WTC11 (cell line): ENCODE measurements around the gene NEUROG1. TPM values are rescaled to one million over a fixed set of nuclear protein-coding genes. Genes with fewer than 3 reads are reported as not detected.

ENCODE experiments used
- ATAC-seq: fragments of 200-7000 bp; cut with Tn5 transposase; 2 replicates; pipeline ENCODE4 v1.10.0; 2021; ENCODE audit warnings: mild to moderate bottlenecking, moderate library complexity
- CTCF ChIA-PET: fragments of 300-600 bp; sonication (Branson Sonifier 250); formaldehyde crosslinking; loops from one replicate; lab custom pipeline; 2021; ENCODE audit warnings: antibody characterized with exemption; lab: Charles Lee
- POLR2A ChIA-PET: fragments of 350-600 bp; sonication (Branson Sonifier 250); formaldehyde crosslinking; loops from one replicate; lab custom pipeline; 2021; ENCODE audit warnings: antibody characterized with exemption; lab: Charles Lee
- DNase-seq: peaks from one replicate; pipeline ENCODE4 v3.0.0; 2021; ENCODE audit warnings: low spot score
- H3K27ac Mint-ChIP-seq: 2 replicates; pipeline ENCODE4 v1.8.0; 2021; ENCODE audit warnings: mixed read lengths
- H3K27me3 Mint-ChIP-seq: 2 replicates; pipeline ENCODE4 v1.8.0; 2021; ENCODE audit warnings: low read depth, mild to moderate bottlenecking, moderate library complexity, mixed read lengths
- H3K36me3 Mint-ChIP-seq: 2 replicates; pipeline ENCODE4 v1.8.0; 2021; ENCODE audit warnings: mixed read lengths
- H3K4me1 Mint-ChIP-seq: 2 replicates; pipeline ENCODE4 v1.8.0; 2022; ENCODE audit warnings: mixed read lengths
- H3K4me3 Mint-ChIP-seq: 2 replicates; pipeline ENCODE4 v1.8.0; 2021; ENCODE audit warnings: mild to moderate bottlenecking, moderate library complexity, mixed read lengths
- H3K9me3 Mint-ChIP-seq: 2 replicates; pipeline ENCODE4 v1.8.0; 2021; ENCODE audit warnings: mixed read lengths
- GRHL2 ChIP-seq: fragments of 250-450 bp; sonication (Bioruptor Pico); IDR thresholded peaks from 2 replicates; pipeline ENCODE4 v1.8.0; 2022; ENCODE audit warnings: mild to moderate bottlenecking, moderate library complexity; ENCODE audit not compliant: insufficient replicate concordance, severe bottlenecking
- KAT7 ChIP-seq: sonication (generic); formaldehyde crosslinking; IDR thresholded peaks from 2 replicates; pipeline ENCODE4 v1.8.1; 2023; ENCODE audit warnings: missing genetic modification reagents, mild to moderate bottlenecking, borderline replicate concordance
- NFATC4 ChIP-seq: fragments of 250-450 bp; sonication (Bioruptor Pico); IDR thresholded peaks from 2 replicates; pipeline ENCODE4 v1.9.0; 2021; ENCODE audit warnings: mild to moderate bottlenecking
- PRRX2 ChIP-seq: fragments of 250-450 bp; sonication (Bioruptor Pico); IDR thresholded peaks from 2 replicates; pipeline ENCODE4 v1.8.0; 2021; ENCODE audit warnings: mild to moderate bottlenecking
- RORB ChIP-seq: fragments of 250-450 bp; sonication (Bioruptor Pico); IDR thresholded peaks from 2 replicates; pipeline ENCODE4 v1.9.0; 2021; ENCODE audit warnings: mild to moderate bottlenecking
- SOX15 ChIP-seq: fragments of 250-450 bp; sonication (Bioruptor Pico); IDR thresholded peaks from 2 replicates; pipeline ENCODE4 v1.9.0; 2021; ENCODE audit warnings: mild to moderate bottlenecking
- TCF7 ChIP-seq: sonication (generic); formaldehyde crosslinking; IDR thresholded peaks from 2 replicates; pipeline ENCODE4 v1.8.0; 2022; ENCODE audit warnings: mild to moderate bottlenecking, low read depth, missing genetic modification reagents, moderate library complexity
- ZNF138 ChIP-seq: sonication (generic); formaldehyde crosslinking; conservative IDR thresholded peaks from 2 replicates; pipeline ENCODE4 v1.8.1; 2022; ENCODE audit warnings: mild to moderate bottlenecking, moderate library complexity, missing genetic modification reagents
- total RNA-seq: library from RNA; stranded (reverse); gene quantifications from 3 replicates; pipeline ENCODE4 v1.2.3, GENCODE V29; 2021
- TF ChIP-seq, protein P1 (sequence below): sonication (generic); formaldehyde crosslinking; IDR thresholded peaks from 2 replicates; pipeline ENCODE4 v1.8.1; 2022; ENCODE audit warnings: missing genetic modification reagents, borderline replicate concordance
- TF ChIP-seq, protein P2 (sequence below): sonication (generic); formaldehyde crosslinking; IDR thresholded peaks from 2 replicates; pipeline ENCODE4 v1.8.1; 2023; ENCODE audit warnings: mild to moderate bottlenecking, missing genetic modification reagents
- TF ChIP-seq, protein P3 (sequence below): sonication (generic); formaldehyde crosslinking; IDR thresholded peaks from 2 replicates; pipeline ENCODE4 v1.8.0; 2022; ENCODE audit warnings: mild to moderate bottlenecking, missing genetic modification reagents
- TF ChIP-seq, protein P4 (sequence below): sonication (generic); formaldehyde crosslinking; IDR thresholded peaks from 2 replicates; pipeline ENCODE4 v1.8.1; 2022; ENCODE audit warnings: mild to moderate bottlenecking, missing genetic modification reagents, moderate library complexity, borderline replicate concordance
- TF ChIP-seq, protein P5 (sequence below): fragments of 250-450 bp; sonication (Bioruptor Pico); IDR thresholded peaks from 2 replicates; pipeline ENCODE4 v1.9.0; 2021; ENCODE audit warnings: moderate library complexity, mild to moderate bottlenecking, inconsistent platforms, borderline replicate concordance
- TF ChIP-seq, protein P6 (sequence below): fragments of 250-450 bp; sonication (Bioruptor Pico); IDR thresholded peaks from 2 replicates; pipeline ENCODE4 v1.9.0; 2021; ENCODE audit warnings: mild to moderate bottlenecking, borderline replicate concordance
- TF ChIP-seq, protein P7 (sequence below): sonication (generic); formaldehyde crosslinking; IDR thresholded peaks from 2 replicates; pipeline ENCODE4 v1.8.1; 2022; ENCODE audit warnings: low read depth, missing genetic modification reagents, borderline replicate concordance
- TF ChIP-seq, protein P8 (sequence below): fragments of 250-450 bp; sonication (Bioruptor Pico); IDR thresholded peaks from 2 replicates; pipeline ENCODE4 v1.9.0; 2021; ENCODE audit warnings: mild to moderate bottlenecking

NEUROG1 gene
- total RNA-seq, 1 experiment from 2014 or later: 0.13 TPM

DNA sequence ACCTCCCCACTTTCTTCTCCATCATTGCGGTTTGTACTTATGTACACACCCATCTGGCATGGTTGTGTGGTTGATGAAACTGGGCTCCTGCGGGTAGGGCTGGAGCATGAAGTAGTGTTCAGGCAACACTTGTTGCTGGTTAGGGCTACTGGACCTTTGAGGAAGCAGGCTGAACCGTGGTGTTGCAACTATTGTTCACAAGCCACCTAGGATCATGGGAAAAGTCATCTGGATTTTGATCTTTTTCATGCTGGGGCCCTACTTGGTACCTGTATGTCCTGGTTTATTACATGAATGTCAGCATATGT lies 43.5 kb downstream of the NEUROG1 start:
- no peak for ATAC-seq
- Mint-ChIP-seq H3K4me3 (no peak overlapping the region), H3K4me1 (peaks cover 38% of the 10 kb centered on the region), H3K27ac (no peak overlapping the region)
- CTCF ChIA-PET: interaction anchor here (1.2 to 5.8 kb wide), 6 partner anchors 26 to 74 kb away, joined by 3 to 50 read pairs (median 9); no protein-coding TSS in a partner anchor
- TF ChIP-seq, protein P1, sequence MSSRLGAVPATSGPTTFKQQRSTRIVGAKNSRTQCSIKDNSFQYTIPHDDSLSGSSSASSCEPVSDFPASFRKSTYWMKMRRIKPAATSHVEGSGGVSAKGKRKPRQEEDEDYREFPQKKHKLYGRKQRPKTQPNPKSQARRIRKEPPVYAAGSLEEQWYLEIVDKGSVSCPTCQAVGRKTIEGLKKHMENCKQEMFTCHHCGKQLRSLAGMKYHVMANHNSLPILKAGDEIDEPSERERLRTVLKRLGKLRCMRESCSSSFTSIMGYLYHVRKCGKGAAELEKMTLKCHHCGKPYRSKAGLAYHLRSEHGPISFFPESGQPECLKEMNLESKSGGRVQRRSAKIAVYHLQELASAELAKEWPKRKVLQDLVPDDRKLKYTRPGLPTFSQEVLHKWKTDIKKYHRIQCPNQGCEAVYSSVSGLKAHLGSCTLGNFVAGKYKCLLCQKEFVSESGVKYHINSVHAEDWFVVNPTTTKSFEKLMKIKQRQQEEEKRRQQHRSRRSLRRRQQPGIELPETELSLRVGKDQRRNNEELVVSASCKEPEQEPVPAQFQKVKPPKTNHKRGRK (CRISPR knock-in tag): no peak
- TF ChIP-seq RORB (CRISPR knock-in tag) (no peak), PRRX2 (CRISPR knock-in tag) (no peak), KAT7 (CRISPR knock-in tag) (no peak), SOX15 (CRISPR knock-in tag) (no peak), GRHL2 (no peak), ZNF138 (no peak), NFATC4 (CRISPR knock-in tag) (no peak), TCF7 (CRISPR knock-in tag) (no peak)
- TF ChIP-seq, protein P2, sequence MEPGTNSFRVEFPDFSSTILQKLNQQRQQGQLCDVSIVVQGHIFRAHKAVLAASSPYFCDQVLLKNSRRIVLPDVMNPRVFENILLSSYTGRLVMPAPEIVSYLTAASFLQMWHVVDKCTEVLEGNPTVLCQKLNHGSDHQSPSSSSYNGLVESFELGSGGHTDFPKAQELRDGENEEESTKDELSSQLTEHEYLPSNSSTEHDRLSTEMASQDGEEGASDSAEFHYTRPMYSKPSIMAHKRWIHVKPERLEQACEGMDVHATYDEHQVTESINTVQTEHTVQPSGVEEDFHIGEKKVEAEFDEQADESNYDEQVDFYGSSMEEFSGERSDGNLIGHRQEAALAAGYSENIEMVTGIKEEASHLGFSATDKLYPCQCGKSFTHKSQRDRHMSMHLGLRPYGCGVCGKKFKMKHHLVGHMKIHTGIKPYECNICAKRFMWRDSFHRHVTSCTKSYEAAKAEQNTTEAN (CRISPR knock-in tag): no peak
- TF ChIP-seq, protein P3, sequence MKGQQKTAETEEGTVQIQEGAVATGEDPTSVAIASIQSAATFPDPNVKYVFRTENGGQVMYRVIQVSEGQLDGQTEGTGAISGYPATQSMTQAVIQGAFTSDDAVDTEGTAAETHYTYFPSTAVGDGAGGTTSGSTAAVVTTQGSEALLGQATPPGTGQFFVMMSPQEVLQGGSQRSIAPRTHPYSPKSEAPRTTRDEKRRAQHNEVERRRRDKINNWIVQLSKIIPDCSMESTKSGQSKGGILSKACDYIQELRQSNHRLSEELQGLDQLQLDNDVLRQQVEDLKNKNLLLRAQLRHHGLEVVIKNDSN: no peak
- TF ChIP-seq, protein P4, sequence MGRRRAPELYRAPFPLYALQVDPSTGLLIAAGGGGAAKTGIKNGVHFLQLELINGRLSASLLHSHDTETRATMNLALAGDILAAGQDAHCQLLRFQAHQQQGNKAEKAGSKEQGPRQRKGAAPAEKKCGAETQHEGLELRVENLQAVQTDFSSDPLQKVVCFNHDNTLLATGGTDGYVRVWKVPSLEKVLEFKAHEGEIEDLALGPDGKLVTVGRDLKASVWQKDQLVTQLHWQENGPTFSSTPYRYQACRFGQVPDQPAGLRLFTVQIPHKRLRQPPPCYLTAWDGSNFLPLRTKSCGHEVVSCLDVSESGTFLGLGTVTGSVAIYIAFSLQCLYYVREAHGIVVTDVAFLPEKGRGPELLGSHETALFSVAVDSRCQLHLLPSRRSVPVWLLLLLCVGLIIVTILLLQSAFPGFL: no peak
- TF ChIP-seq, protein P5, sequence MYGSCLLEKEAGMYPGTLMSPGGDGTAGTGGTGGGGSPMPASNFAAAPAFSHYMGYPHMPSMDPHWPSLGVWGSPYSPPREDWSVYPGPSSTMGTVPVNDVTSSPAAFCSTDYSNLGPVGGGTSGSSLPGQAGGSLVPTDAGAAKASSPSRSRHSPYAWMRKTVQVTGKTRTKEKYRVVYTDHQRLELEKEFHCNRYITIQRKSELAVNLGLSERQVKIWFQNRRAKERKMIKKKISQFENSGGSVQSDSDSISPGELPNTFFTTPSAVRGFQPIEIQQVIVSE (CRISPR knock-in tag): no peak
- TF ChIP-seq, protein P6, sequence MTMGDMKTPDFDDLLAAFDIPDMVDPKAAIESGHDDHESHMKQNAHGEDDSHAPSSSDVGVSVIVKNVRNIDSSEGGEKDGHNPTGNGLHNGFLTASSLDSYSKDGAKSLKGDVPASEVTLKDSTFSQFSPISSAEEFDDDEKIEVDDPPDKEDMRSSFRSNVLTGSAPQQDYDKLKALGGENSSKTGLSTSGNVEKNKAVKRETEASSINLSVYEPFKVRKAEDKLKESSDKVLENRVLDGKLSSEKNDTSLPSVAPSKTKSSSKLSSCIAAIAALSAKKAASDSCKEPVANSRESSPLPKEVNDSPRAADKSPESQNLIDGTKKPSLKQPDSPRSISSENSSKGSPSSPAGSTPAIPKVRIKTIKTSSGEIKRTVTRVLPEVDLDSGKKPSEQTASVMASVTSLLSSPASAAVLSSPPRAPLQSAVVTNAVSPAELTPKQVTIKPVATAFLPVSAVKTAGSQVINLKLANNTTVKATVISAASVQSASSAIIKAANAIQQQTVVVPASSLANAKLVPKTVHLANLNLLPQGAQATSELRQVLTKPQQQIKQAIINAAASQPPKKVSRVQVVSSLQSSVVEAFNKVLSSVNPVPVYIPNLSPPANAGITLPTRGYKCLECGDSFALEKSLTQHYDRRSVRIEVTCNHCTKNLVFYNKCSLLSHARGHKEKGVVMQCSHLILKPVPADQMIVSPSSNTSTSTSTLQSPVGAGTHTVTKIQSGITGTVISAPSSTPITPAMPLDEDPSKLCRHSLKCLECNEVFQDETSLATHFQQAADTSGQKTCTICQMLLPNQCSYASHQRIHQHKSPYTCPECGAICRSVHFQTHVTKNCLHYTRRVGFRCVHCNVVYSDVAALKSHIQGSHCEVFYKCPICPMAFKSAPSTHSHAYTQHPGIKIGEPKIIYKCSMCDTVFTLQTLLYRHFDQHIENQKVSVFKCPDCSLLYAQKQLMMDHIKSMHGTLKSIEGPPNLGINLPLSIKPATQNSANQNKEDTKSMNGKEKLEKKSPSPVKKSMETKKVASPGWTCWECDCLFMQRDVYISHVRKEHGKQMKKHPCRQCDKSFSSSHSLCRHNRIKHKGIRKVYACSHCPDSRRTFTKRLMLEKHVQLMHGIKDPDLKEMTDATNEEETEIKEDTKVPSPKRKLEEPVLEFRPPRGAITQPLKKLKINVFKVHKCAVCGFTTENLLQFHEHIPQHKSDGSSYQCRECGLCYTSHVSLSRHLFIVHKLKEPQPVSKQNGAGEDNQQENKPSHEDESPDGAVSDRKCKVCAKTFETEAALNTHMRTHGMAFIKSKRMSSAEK (CRISPR knock-in tag): no peak
- TF ChIP-seq, protein P7, sequence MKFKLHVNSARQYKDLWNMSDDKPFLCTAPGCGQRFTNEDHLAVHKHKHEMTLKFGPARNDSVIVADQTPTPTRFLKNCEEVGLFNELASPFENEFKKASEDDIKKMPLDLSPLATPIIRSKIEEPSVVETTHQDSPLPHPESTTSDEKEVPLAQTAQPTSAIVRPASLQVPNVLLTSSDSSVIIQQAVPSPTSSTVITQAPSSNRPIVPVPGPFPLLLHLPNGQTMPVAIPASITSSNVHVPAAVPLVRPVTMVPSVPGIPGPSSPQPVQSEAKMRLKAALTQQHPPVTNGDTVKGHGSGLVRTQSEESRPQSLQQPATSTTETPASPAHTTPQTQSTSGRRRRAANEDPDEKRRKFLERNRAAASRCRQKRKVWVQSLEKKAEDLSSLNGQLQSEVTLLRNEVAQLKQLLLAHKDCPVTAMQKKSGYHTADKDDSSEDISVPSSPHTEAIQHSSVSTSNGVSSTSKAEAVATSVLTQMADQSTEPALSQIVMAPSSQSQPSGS (CRISPR knock-in tag): no peak
- TF ChIP-seq, protein P8, sequence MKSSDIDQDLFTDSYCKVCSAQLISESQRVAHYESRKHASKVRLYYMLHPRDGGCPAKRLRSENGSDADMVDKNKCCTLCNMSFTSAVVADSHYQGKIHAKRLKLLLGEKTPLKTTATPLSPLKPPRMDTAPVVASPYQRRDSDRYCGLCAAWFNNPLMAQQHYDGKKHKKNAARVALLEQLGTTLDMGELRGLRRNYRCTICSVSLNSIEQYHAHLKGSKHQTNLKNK: no peak
- TF ChIP-seq, all 79 proteins: peak for 0
- H3K36me3 Mint-ChIP-seq: no peaks in the 10 kb centered on the region
- POLR2A ChIA-PET: no interaction called here
- peaks cover 9% of the 10 kb centered on the region for H3K27me3 Mint-ChIP-seq
- DNase-seq: no peak
- no peaks in the 10 kb centered on the region for H3K9me3 Mint-ChIP-seq
